GM10248 (cell line): ENCODE measurements around the gene ZSCAN30.
A peak's percentile ranks its signal among the peaks of the same experiment; 100 is the strongest.

ENCODE experiments used
- CTCF ChIA-PET: fragments of 300-600 bp; sonication (Branson Sonifier 250); formaldehyde crosslinking; extraction: SDS; loops from one replicate; lab custom pipeline; 2021; ENCODE audit warnings: antibody characterized with exemption; lab: Yijun Ruan, JAX
- POLR2A ChIA-PET: fragments of 350-650 bp; sonication (Branson Sonifier 250); formaldehyde crosslinking; extraction: SDS; loops from one replicate; lab custom pipeline; 2020; ENCODE audit warnings: antibody characterized with exemption; lab: Yijun Ruan, JAX
- DNase-seq: peaks from one replicate; pipeline ENCODE4 v3.0.0; 2012; ENCODE audit errors: extremely low spot score
- CTCF ChIP-seq: IDR thresholded peaks from 2 replicates; pipeline ENCODE4 v1.5.1; 2012; ENCODE audit warnings: mild to moderate bottlenecking, low read depth; ENCODE audit errors: extremely low read depth, missing control alignments, control extremely low read depth

Gene ZSCAN30

DNA sequence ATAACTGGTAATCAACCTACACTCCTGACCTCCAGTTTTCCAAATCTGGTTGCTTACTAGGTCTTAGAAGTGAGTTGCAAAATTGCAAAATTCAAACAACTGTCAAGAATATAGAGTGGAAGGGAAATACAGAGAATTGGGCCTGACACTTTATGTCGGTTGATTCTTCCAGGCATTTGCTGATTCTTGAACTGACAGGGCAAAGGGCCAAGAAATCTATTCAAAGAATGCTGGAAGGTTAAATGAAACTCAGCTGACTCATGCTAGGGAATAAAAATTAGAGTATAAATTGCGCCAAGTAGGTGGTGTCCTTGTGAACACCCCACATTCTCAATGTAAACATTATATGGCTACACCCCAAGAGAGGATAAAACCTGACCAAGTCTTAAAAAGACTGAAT lies 21.5 kb upstream of the ZSCAN30 start:
- CTCF ChIA-PET, result no interaction called here

GRCh38 chr18:35306588-35307250 lies 16.7 kb upstream of the ZSCAN30 start:
- POLR2A ChIA-PET, result no interaction called here
- CTCF ChIA-PET, result interaction anchor here (0.7 to 1.3 kb wide), 3 partner anchors 8 to 63 kb away, joined by 3 read pairs; no protein-coding TSS in a partner anchor
- no peak for DNase-seq
- TF ChIP-seq CTCF, result no peak

More for the DNA sequence above, 21.5 kb upstream of the ZSCAN30 start:
- DNase-seq, result no peak
- TF ChIP-seq CTCF, result no peak
- POLR2A ChIA-PET, result no interaction called here

DNA sequence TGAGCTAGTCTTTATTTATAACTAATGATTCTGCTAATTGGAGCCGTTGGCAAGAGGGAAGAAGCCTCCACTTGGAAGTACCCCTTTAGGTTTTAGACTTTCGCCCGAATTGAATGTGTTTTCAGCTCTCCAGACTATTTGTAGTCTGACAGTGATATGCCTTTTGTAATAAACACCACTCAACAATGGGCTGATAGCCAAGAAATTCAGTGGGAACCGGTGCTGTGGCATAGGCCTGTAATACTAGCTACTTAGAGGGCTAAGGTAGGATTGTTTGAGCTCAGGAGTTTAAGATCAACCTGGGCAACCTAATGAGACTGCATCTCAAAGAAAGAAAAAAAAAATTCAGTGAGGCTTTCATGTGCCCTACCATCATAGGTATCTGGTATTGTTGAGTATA lies 13.6 kb upstream of the ZSCAN30 start:
- POLR2A ChIA-PET, result no interaction called here

GRCh38 chr18:35296060-35296459 lies 6.0 kb upstream of the ZSCAN30 start:
- ChIA-PET POLR2A (no interaction called here), CTCF (interaction anchor here (1.6 kb wide), 1 partner anchor 13 kb away, joined by 3 read pairs; no protein-coding TSS in a partner anchor)
- TF ChIP-seq CTCF, result no peak
- no peak for DNase-seq

More for the DNA sequence above, 13.6 kb upstream of the ZSCAN30 start:
- CTCF ChIA-PET, result interaction anchor here (1.3 kb wide), 1 partner anchor 18 kb away, joined by 3 read pairs; no protein-coding TSS in a partner anchor
- TF ChIP-seq CTCF, result no peak
- DNase-seq, result no peak

GRCh38 chr18:35291166-35291565 lies 1.1 kb upstream of the ZSCAN30 start:
- no peak for TF ChIP-seq CTCF
- ChIA-PET POLR2A (no interaction called here), CTCF (interaction anchor here (1.6 to 1.8 kb wide), 2 partner anchors 12 to 45 kb away, joined by 4 read pairs; no protein-coding TSS in a partner anchor)
- DNase-seq, result no peak

DNA sequence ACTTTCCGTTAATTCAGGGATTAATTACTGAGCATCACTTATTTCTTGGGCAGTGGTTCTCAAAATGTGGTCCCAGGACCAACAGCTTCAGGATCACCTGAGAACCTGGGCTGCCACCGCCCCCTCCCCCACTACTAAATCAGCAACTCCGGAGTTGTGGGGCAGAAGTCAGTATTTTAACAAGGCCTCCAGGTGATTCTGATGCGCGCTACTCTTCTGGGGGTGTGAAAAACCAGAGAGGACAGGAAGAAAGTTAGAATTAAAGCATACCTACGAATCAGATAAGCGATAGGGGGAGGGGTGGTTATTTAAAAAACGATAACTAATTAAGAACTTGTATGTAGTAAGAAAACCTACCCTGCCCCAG lies 319 bp downstream of the ZSCAN30 start:
- ChIA-PET POLR2A (interaction anchor here (1.0 kb wide), 1 partner anchor 45 kb away, joined by 3 read pairs; no protein-coding TSS in a partner anchor), CTCF (interaction anchor here (0.9 to 1.1 kb wide), 2 partner anchors 12 to 66 kb away, joined by 3 read pairs; no protein-coding TSS in a partner anchor)
- TF ChIP-seq CTCF, result no peak
- peak; percentile 27 for DNase-seq
